Measurements from ENCODE around the gene ABL1.

Gene ABL1

DNA sequence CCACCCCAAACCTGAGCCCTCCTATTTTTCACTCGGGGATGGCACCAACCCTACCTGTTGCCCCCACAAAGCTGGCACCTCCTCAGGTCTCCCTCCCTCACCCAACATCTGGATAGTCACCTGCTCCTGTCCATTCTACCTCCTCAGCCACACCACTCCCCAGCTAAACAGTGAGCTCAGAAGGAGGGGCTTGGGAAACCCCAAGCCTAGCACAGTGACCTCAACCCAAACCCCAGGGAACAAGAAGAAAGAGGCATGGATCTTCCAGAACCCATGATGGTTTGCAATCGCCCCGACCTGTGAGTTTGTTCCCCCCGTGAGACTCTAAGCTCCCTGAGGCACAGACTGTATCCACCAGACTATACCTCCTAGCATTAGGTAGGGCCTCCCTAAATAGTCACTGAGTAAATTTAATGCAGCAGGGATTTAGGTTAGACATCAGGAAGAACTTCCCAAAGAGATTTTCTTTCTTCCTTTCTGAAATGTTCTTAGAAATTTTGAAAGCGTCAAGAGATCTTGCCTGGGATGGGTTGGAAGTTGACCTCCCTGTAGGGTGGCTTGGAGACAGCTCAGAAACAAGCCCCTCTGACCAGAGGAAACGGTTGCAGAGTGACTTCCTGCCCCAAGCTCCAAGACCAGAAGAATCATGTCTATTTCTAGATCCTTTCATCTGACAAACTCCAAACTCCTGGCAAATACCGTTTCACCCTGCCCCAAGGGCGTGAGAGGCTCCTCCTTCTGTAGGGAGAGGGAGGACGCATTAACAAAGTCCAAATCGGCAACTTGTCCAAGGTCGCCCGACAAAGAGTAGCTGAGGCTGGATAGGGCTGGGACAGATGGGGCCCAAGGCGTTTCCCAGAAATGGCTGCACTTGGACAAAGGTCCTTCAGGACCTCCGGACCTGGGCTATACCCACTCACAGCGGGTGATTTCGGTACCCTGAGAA, 99.9 kb downstream of the ABL1 start:
- no peak for DNase-seq

GRCh38 chr9:130935648-130936271, 100.7 kb downstream of the ABL1 start:
- DNase-seq: no peak

- DNase-seq: no peak
Observed at GRCh38 chr9:130936285-130937117, 101.4 kb downstream of the ABL1 start.

Measured in CD4-positive, alpha-beta T cell treated with Interleukin-21 for 1 hour (primary cell).